ENCODE results near the gene PHYHIPL. TPM values are rescaled to one million over a fixed set of nuclear protein-coding genes. Genes with fewer than 3 reads are reported as not detected.

The PHYHIPL gene
- total RNA-seq: not detected
- total RNA-seq (2013): not detected

DNA sequence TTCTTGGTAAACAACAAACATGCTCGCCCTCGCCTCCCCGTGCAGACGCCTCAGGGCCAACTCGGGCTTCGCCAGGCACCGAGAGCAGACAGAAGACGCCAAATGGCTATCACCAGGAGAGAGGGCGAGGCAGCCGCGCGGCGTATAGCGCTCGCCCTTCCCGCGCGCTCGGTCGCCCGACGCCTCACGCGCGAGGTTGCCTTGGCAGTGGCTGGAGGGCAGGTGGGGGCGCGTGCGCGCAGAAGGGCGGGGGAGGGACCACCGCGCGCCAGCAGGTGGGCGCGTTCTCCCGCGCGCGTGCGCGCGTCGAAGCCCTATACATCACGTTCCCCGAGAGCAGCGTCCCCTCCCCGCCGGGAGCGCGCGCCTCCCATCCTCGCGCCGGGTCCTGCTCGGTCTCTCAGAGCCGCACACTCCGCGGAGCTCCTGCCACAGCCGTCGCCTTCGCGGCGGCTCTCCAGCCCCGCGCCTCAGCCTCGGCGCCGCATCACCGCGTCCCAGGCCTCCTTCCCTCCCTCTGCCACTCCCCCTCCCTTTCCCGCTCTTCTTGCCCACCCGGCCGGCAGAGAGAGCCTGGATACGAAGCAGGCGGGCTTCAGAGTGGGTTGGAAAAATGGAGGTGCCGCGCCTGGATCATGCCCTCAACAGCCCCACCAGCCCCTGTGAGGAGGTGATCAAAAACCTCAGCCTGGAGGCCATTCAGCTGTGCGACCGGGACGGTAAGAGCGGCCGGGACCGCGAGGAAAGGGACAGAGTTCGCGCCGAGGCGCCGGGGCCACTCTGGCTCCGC is at the start of gene PHYHIPL:
PHYHIPL (plus strand) TSS at position 403 of the 790 bp plus-strand sequence; CDS start at position 614, 211 bp downstream.
- Mint-ChIP-seq H3K9me3 (peaks cover 2 to 5% of the 10 kb centered on the region in 2 donors), H3K4me1 (no peaks in the 10 kb centered on the region), H3K36me3 (no peaks in the 10 kb centered on the region), H3K27me3 (ENCODE audit: low read depth in 2 of 2) (peaks cover 8 to 22% of the 10 kb centered on the region in 2 donors), H3K27ac (no peak within 1 kb of the TSS), H3K4me3 (no peak within 1 kb of the TSS)
- no peak within 1 kb of the TSS for H3K27ac ChIP-seq (ENCODE audit: low read length)
- intact Hi-C loops (cut with micrococcal nuclease): no loop called here
- H3K4me3 ChIP-seq (ENCODE audit: low read length): no peak within 1 kb of the TSS
- peaks cover 7% of the 10 kb centered on the region for H3K27me3 ChIP-seq (ENCODE audit: control insufficient read depth, insufficient read depth, low read length)
- no peaks in the 10 kb centered on the region for H3K4me1 ChIP-seq (ENCODE audit: control insufficient read depth, insufficient read depth, low read length)
- DNase-seq (no peak), ATAC-seq (no peak)
- TF ChIP-seq CTCF (IDR thresholded peaks at IDR 0.05): no peak
- no peaks in the 10 kb centered on the region for H3K9me3 ChIP-seq (ENCODE audit: control insufficient read depth, insufficient read depth, low read length)
- no peaks in the 10 kb centered on the region for H3K36me3 ChIP-seq (ENCODE audit: control insufficient read depth, insufficient read depth, low read length)
- 4% methylated on average over 90 of the region's 90 CpGs for WGBS (ENCODE audit: insufficient coverage)

- Mint-ChIP-seq H3K36me3 (no peaks in the 10 kb centered on the region), H3K27ac (no peak overlapping the region), H3K27me3 (ENCODE audit: low read depth in 2 of 2) (no peaks in the 10 kb centered on the region), H3K4me3 (no peak overlapping the region), H3K4me1 (no peaks in the 10 kb centered on the region), H3K9me3 (peaks cover 9 to 16% of the 10 kb centered on the region in 2 donors)
- Histone ChIP-seq H3K27me3 (ENCODE audit: control insufficient read depth, insufficient read depth, low read length) (no peaks in the 10 kb centered on the region), H3K36me3 (ENCODE audit: control insufficient read depth, insufficient read depth, low read length) (no peaks in the 10 kb centered on the region), H3K27ac (ENCODE audit: low read length) (no peak overlapping the region), H3K4me3 (ENCODE audit: low read length) (no peak overlapping the region), H3K9me3 (ENCODE audit: control insufficient read depth, insufficient read depth, low read length) (peaks cover 2% of the 10 kb centered on the region), H3K4me1 (ENCODE audit: control insufficient read depth, insufficient read depth, low read length) (no peaks in the 10 kb centered on the region)
- TF ChIP-seq CTCF (IDR thresholded peaks at IDR 0.05): no peak
- no peak for ATAC-seq
- WGBS (ENCODE audit: insufficient coverage): 70% methylated on average over 3 of the region's 3 CpGs
- intact Hi-C loops (cut with micrococcal nuclease): no loop called here
- DNase-seq: no peak
Measured at GRCh38 chr10:59126991-59127390, 49.5 kb upstream of the PHYHIPL start.

DNA sequence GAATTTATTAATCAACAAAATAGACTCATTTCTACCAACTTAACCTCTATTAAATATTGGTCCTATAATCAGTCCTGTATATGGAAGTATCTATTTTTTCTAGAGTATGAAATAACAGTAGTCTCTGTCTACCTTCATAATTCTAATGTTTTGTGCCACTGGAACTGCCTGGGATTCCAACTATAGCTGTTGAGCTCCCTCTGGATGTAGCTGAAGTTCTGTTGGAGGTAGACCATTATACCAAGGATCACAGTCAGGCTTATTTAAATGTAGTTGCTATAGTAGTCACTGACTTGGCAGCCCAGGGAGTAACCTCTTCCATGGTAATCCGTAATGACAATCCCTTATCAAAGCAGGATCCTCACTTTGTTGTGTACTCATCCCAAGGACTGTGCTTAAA is 48.5 kb upstream of the PHYHIPL start:
- H3K9me3 ChIP-seq (ENCODE audit: control insufficient read depth, insufficient read depth, low read length): peaks cover 2% of the 10 kb centered on the region
- Mint-ChIP-seq H3K9me3 (peaks cover 9 to 19% of the 10 kb centered on the region in 2 donors), H3K27me3 (ENCODE audit: low read depth in 2 of 2) (no peaks in the 10 kb centered on the region), H3K4me3 (no peak overlapping the region), H3K36me3 (no peaks in the 10 kb centered on the region), H3K27ac (no peak overlapping the region), H3K4me1 (no peaks in the 10 kb centered on the region)
- H3K27me3 ChIP-seq (ENCODE audit: control insufficient read depth, insufficient read depth, low read length): no peaks in the 10 kb centered on the region
- no peaks in the 10 kb centered on the region for H3K36me3 ChIP-seq (ENCODE audit: control insufficient read depth, insufficient read depth, low read length)
- intact Hi-C loops (cut with micrococcal nuclease): no loop called here
- no peak overlapping the region for H3K27ac ChIP-seq (ENCODE audit: low read length)
- no peaks in the 10 kb centered on the region for H3K4me1 ChIP-seq (ENCODE audit: control insufficient read depth, insufficient read depth, low read length)
- no peak for TF ChIP-seq CTCF (IDR thresholded peaks at IDR 0.05)
- no peak for DNase-seq
- ATAC-seq: no peak
- 50% methylated on average over 1 of the region's 1 CpG for whole genome bisulfite sequencing (ENCODE audit: insufficient coverage)
- H3K4me3 ChIP-seq (ENCODE audit: low read length): no peak overlapping the region

- Histone ChIP-seq H3K4me3 (ENCODE audit: low read length) (no peak overlapping the region), H3K9me3 (ENCODE audit: control insufficient read depth, insufficient read depth, low read length) (peaks cover 2% of the 10 kb centered on the region), H3K36me3 (ENCODE audit: control insufficient read depth, insufficient read depth, low read length) (no peaks in the 10 kb centered on the region), H3K27ac (ENCODE audit: low read length) (no peak overlapping the region), H3K27me3 (ENCODE audit: control insufficient read depth, insufficient read depth, low read length) (no peaks in the 10 kb centered on the region), H3K4me1 (ENCODE audit: control insufficient read depth, insufficient read depth, low read length) (no peaks in the 10 kb centered on the region)
- Mint-ChIP-seq H3K36me3 (no peaks in the 10 kb centered on the region), H3K27me3 (ENCODE audit: low read depth in 2 of 2) (no peaks in the 10 kb centered on the region), H3K4me1 (no peaks in the 10 kb centered on the region), H3K9me3 (peaks cover 9 to 17% of the 10 kb centered on the region in 2 donors), H3K27ac (no peak overlapping the region), H3K4me3 (no peak overlapping the region)
- TF ChIP-seq CTCF (IDR thresholded peaks at IDR 0.05): no peak
- intact Hi-C loops (cut with micrococcal nuclease): no loop called here
- ATAC-seq: no peak
- no peak for DNase-seq
Measured at GRCh38 chr10:59129867-59130266, 46.6 kb upstream of the PHYHIPL start.

Data from natural killer cell (primary cell).